Panc1 (cell line): Measurements from ENCODE around the gene SSH2. TPM values are rescaled to one million over a fixed set of nuclear protein-coding genes. Genes with fewer than 3 reads are reported as not detected.

Experiments
- ATAC-seq: fragments of 200-7000 bp; cut with Tn5 transposase; 2 replicates; pipeline ENCODE4 v1.9.1; 2020; ENCODE audit warnings: mild to moderate bottlenecking, moderate library complexity
- BruUV-seq: library from RNA; stranded (reverse); fragments of 400-500 nt; replicated peaks from 2 replicates; lab custom pipeline; 2021; lab: Mats Ljungman, UMichigan
- CTCF ChIA-PET: fragments of 300-600 bp; sonication (Branson Sonifier 250); formaldehyde crosslinking; loops from one replicate; lab custom pipeline; 2022; ENCODE audit warnings: antibody characterized with exemption; lab: Charles Lee
- POLR2A ChIA-PET: fragments of 300-600 bp; sonication (Branson Sonifier 250); formaldehyde crosslinking; loops from one replicate; lab custom pipeline; 2022; ENCODE audit warnings: antibody characterized with exemption; lab: Charles Lee
- DNase-seq: peaks from one replicate; pipeline ENCODE4 v3.0.0-alpha.2; 2010; ENCODE audit warnings: low read depth, low spot score
- H3K27ac ChIP-seq: 2 replicates; pipeline ENCODE4 v1.5.1; 2011; ENCODE audit warnings: mild to moderate bottlenecking, low read length, inconsistent platforms
- H3K27me3 ChIP-seq: fragments of 200-500 bp; sonication (Bioruptor generic); 2 replicates; pipeline ENCODE4 v1.6.0; 2014; ENCODE audit warnings: low read length, inconsistent platforms; ENCODE audit not compliant: control insufficient read depth, insufficient read depth
- H3K36me3 ChIP-seq: fragments of 200-500 bp; sonication (Bioruptor generic); 2 replicates; pipeline ENCODE4 v1.5.1; 2014; ENCODE audit warnings: inconsistent platforms, mild to moderate bottlenecking, low read length, moderate library complexity; ENCODE audit not compliant: control insufficient read depth, insufficient read depth
- H3K4me1 ChIP-seq: 2 replicates; pipeline ENCODE4 v1.5.1; 2011; ENCODE audit warnings: inconsistent platforms, mild to moderate bottlenecking, low read length, moderate library complexity; ENCODE audit not compliant: control insufficient read depth, insufficient read depth
- H3K4me3 ChIP-seq, 2 experiments: 2 replicates each; pipeline ENCODE4 v1.5.1; 2011 to 2012; ENCODE audit warnings: low read depth in 2 of 2, low read length in 2 of 2, mild to moderate bottlenecking in 2 of 2, inconsistent platforms in 1 of 2, moderate library complexity in 1 of 2
- H3K9me3 ChIP-seq: fragments of 200-500 bp; sonication (Bioruptor generic); 2 replicates; pipeline ENCODE4 v1.5.1; 2014; ENCODE audit warnings: low read depth, mild to moderate bottlenecking, inconsistent platforms, low read length, moderate library complexity; ENCODE audit not compliant: control insufficient read depth, insufficient read depth
- CTCF ChIP-seq: fragments of 450-650 bp; IDR thresholded peaks from 2 replicates; pipeline ENCODE4 v1.5.1; 2017; ENCODE audit warnings: mild to moderate bottlenecking
- POLR2AphosphoS5 ChIP-seq: IDR thresholded peaks from 2 replicates; pipeline ENCODE4 v1.6.1; 2012; ENCODE audit warnings: mild to moderate bottlenecking, low read depth, low read length, moderate library complexity
- REST ChIP-seq, 2 experiments: IDR thresholded peaks; 2 replicates each; pipeline ENCODE4 v1.6.1; 2011 to 2012; ENCODE audit warnings: low read depth in 2 of 2, control low read depth in 1 of 2, low read length in 1 of 2, mild to moderate bottlenecking in 1 of 2, moderate library complexity in 1 of 2; ENCODE audit not compliant: insufficient read depth in 1 of 2
- SIN3A ChIP-seq: IDR thresholded peaks from 2 replicates; pipeline ENCODE4 v1.6.1; 2012; ENCODE audit warnings: low read depth, mild to moderate bottlenecking, low read length, moderate library complexity, borderline replicate concordance; ENCODE audit not compliant: insufficient read depth
- TCF7L2 ChIP-seq: IDR thresholded peaks from 2 replicates; pipeline ENCODE4 v1.6.1; 2011; ENCODE audit warnings: mild to moderate bottlenecking, low read depth, low read length, inconsistent platforms
- in situ Hi-C: cut with HindIII; loops from 2 replicates; pipeline ENCODE4 v1.10.0; 2016; ENCODE audit warnings: low sequenced_read_pairs, low pct_unique_long_range_greater_than_20kb
- intact Hi-C: fragments of 100-400 bp; cut with micrococcal nuclease; formaldehyde crosslinking; loops from one replicate; pipeline ENCODE4 v1.10.0; 2022; ENCODE audit not compliant: unreplicated experiment
- total RNA-seq: library from RNA; stranded (reverse); gene quantifications from one replicate; pipeline ENCODE4 v1.2.1, GENCODE V29; 2021; ENCODE audit not compliant: unreplicated experiment

The SSH2 gene
- total RNA-seq, 1 experiment from 2014 or later = 30.6 TPM

DNA sequence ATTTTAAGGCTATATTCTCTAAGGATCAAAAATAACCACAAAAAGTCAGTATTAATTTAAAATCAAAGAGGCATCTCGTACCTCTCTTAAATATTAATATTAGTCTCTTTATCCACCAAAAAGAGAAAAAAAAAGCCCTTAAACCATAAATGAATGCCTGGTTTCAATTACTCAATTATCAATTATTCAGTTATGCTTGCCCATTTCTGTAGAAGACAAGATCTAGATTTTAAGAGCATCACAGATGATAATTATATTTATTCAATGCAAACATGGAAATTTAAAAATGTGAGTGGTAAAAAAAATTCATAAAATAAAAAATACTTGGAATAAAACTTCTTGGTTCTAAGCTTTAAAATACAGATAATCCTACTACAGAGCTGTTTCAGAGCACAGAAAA, 181.6 kb downstream of the SSH2 start:
- CTCF ChIA-PET = no interaction called here
- BruUV-seq = no TSS peak
- Histone ChIP-seq H3K4me1 (peaks cover 13% of the 10 kb centered on the region; the same call in 1 of the 2 replicates), H3K27me3 (no peaks in the 10 kb centered on the region), H3K27ac (no peak overlapping the region), H3K9me3 (no peaks in the 10 kb centered on the region), H3K4me3 (no peak overlapping the region), H3K36me3 (no peaks in the 10 kb centered on the region)
- intact Hi-C loops (no loop called here), in situ Hi-C loops (no loop called here)
- DNase-seq (no peak), ATAC-seq (no peak)
- POLR2A ChIA-PET = no interaction called here
- no peak for TF ChIP-seq CTCF
- TF ChIP-seq SIN3A = no peak
- no peak for TF ChIP-seq POLR2AphosphoS5
- TF ChIP-seq TCF7L2 = no peak
- TF ChIP-seq REST (IDR thresholded peaks at IDR 0.05; ENCODE audit: insufficient read depth in 1 of 2, low read depth in 2 of 2, low read length in 1 of 2) = no peak

DNA sequence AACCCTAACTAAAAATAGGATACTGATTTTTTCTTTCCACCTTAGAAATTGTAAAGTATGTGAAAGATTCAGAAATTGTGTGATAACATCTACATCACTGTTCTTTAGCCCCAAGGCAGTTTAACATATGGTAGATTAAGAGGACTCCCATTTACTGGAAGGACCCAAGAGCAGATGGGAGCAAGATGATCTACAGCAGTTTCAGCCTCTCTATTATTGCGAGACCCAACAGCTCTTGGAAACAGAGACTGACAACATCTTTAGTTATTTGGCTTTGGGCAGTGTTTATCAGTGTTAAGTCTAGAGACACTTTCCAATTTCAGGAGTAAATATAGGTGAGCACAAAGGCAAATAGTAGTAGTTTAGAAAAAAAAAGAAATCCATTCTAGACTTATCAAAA, 182.4 kb downstream of the SSH2 start:
- Histone ChIP-seq H3K27ac (no peak overlapping the region), H3K4me1 (peaks cover 13% of the 10 kb centered on the region; the same call in 1 of the 2 replicates), H3K9me3 (no peaks in the 10 kb centered on the region), H3K4me3 (no peak overlapping the region), H3K27me3 (no peaks in the 10 kb centered on the region), H3K36me3 (no peaks in the 10 kb centered on the region)
- ATAC-seq (no peak), DNase-seq (no peak)
- no peak for TF ChIP-seq POLR2AphosphoS5
- no peak for TF ChIP-seq REST (IDR thresholded peaks at IDR 0.05; ENCODE audit: insufficient read depth in 1 of 2, low read depth in 2 of 2, low read length in 1 of 2)
- TF ChIP-seq CTCF = no peak
- no peak for TF ChIP-seq TCF7L2
- TF ChIP-seq SIN3A = no peak
- BruUV-seq = no TSS peak
- intact Hi-C loops = no loop called here
- in situ Hi-C loops = no loop called here
- ChIA-PET CTCF (no interaction called here), POLR2A (no interaction called here)
